Colonic mucosa (tissue), 4 donors: ENCODE results near the gene KRT83. TPM values are rescaled to one million over a fixed set of nuclear protein-coding genes. Genes with fewer than 3 reads are reported as not detected.

Source experiments
- DNase-seq: peaks from one replicate; pipeline ENCODE4 v3.0.0-alpha.2; 2020
- H3K27ac ChIP-seq: fragments of 200-600 bp; one replicate; pipeline ENCODE4 v1.8.0; 2021
- H3K27me3 ChIP-seq: fragments of 200-600 bp; one replicate; pipeline ENCODE4 v1.8.0; 2021
- H3K36me3 ChIP-seq: fragments of 200-600 bp; one replicate; pipeline ENCODE4 v1.8.0; 2021
- H3K4me1 ChIP-seq: fragments of 200-600 bp; one replicate; pipeline ENCODE4 v1.8.0; 2021; ENCODE audit warnings: mild to moderate bottlenecking
- H3K4me3 ChIP-seq: fragments of 200-600 bp; one replicate; pipeline ENCODE4 v1.8.0; 2021
- H3K9ac ChIP-seq, 2 donors: one replicate each; pipeline ENCODE4 v1.7.0; 2013; ENCODE audit warnings: control low read depth in 2 of 2, low read depth in 2 of 2, low read length in 2 of 2
- H3K9me3 ChIP-seq: fragments of 200-600 bp; one replicate; pipeline ENCODE4 v1.8.0; 2021
- intact Hi-C: fragments of 100-400 bp; cut with DNase I; formaldehyde crosslinking; loops from one replicate; pipeline ENCODE4 v1.14.1; 2022
- total RNA-seq, 2 donors: library from RNA; stranded (reverse); fragmentation: NEBNext Ultra II Directional in 1 of 2; extraction: Animal tissue kit (Norgen Biotek cat#: 25700) in 1 of 2; gene quantifications; one replicate each; pipeline ENCODE4 v1.2.1, GENCODE V29; 2021
- TF ChIP-seq, protein P1 (sequence below): fragments of 200-600 bp; IDR thresholded peaks from one replicate; pipeline ENCODE4 v1.8.0; 2022; ENCODE audit warnings: antibody characterized with exemption, mild to moderate bottlenecking
- donor health status: healthy.
- donor health status: DM: no; HTN: no; CAD: no.
- donor health status: DM: no; HTN: no; CAD: no.

The KRT83 gene
- total RNA-seq, 2 donors from 2014 or later, result not detected

DNA sequence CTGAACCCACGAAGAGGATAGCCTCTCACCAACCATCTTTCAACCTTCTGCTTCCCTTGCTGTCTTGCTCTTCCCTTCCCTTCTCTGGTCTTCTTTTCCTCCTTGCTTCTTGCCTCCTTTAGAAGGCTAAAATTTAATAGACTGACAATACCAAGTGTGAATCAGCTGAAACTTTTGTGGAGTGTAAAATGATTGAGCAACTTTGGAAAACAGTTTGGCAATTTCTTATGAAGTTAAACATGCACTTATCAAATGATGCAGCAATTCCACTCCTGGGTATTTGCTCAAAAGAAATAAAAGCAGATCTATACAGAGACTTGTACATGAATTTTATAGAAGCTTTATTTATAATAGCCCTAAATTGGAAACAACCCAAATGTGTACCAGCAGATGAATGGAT is 50.0 kb downstream of the KRT83 start:
- no peak overlapping the region for H3K9ac ChIP-seq
- no peak overlapping the region for H3K27ac ChIP-seq
- H3K27me3 ChIP-seq, result no peaks in the 10 kb centered on the region
- H3K4me3 ChIP-seq, result no peak overlapping the region
- no peaks in the 10 kb centered on the region for H3K4me1 ChIP-seq
- no peaks in the 10 kb centered on the region for H3K9me3 ChIP-seq
- intact Hi-C loops, result no loop called here
- no peak for DNase-seq
- TF ChIP-seq, protein P1, sequence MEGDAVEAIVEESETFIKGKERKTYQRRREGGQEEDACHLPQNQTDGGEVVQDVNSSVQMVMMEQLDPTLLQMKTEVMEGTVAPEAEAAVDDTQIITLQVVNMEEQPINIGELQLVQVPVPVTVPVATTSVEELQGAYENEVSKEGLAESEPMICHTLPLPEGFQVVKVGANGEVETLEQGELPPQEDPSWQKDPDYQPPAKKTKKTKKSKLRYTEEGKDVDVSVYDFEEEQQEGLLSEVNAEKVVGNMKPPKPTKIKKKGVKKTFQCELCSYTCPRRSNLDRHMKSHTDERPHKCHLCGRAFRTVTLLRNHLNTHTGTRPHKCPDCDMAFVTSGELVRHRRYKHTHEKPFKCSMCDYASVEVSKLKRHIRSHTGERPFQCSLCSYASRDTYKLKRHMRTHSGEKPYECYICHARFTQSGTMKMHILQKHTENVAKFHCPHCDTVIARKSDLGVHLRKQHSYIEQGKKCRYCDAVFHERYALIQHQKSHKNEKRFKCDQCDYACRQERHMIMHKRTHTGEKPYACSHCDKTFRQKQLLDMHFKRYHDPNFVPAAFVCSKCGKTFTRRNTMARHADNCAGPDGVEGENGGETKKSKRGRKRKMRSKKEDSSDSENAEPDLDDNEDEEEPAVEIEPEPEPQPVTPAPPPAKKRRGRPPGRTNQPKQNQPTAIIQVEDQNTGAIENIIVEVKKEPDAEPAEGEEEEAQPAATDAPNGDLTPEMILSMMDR, result no peak
- H3K36me3 ChIP-seq, result no peaks in the 10 kb centered on the region

DNA sequence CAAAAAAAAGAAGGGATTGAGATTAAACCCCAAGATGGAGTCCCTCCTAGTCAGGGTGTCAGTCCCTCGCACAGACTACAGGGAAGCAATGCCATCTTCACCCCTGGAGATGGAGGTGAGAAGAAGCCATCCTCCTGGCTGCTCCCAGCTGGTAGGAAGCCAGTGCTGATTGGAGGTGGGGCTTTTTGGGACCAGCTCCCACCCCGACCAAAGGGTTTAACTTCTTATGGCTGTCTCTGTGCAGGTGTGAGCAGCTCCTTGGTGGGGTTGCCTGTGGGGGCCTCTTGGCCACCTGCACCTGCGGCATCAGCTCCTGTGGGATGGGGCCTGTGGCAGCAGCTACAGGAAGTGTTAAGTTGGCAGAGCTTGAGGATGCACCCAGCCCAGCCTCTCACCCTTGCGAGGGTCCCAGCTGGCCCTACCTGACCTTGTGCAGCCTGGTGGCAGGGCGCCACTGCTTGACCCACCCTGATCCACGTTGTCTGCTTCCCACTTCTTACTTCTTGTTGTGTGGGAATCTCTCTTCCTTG is 50.6 kb downstream of the KRT83 start:
- H3K4me3 ChIP-seq, result no peak overlapping the region
- H3K4me1 ChIP-seq, result no peaks in the 10 kb centered on the region
- no peak overlapping the region for H3K9ac ChIP-seq
- intact Hi-C loops, result no loop called here
- DNase-seq, result no peak
- no peaks in the 10 kb centered on the region for H3K9me3 ChIP-seq
- no peaks in the 10 kb centered on the region for H3K36me3 ChIP-seq
- TF ChIP-seq, protein P1, result no peak
- no peaks in the 10 kb centered on the region for H3K27me3 ChIP-seq
- H3K27ac ChIP-seq, result no peak overlapping the region

DNA sequence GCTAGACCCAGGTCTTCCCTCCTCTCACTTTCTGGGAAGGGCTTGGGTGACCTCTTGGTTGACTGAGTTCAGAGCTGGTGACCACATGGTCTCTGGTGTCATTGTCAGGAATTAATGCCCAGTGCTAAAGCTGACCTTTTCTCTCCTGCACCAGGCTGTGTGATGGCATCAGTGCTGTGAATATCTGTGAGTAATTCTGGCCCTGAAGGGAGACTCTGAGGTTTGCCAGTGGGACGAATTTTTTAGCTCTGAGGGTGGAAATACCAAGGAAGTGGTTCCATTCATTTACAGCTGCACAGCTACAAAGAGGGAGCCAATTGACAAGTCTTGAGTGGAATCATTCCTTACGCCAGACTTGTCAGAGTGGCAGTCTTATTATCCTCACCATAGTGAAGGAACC is 53.0 kb downstream of the KRT83 start:
- intact Hi-C loops, result no loop called here
- no peak overlapping the region for H3K27ac ChIP-seq
- no peaks in the 10 kb centered on the region for H3K4me1 ChIP-seq
- H3K9me3 ChIP-seq, result no peaks in the 10 kb centered on the region
- H3K36me3 ChIP-seq, result no peaks in the 10 kb centered on the region
- no peaks in the 10 kb centered on the region for H3K27me3 ChIP-seq
- H3K9ac ChIP-seq, result no peak overlapping the region
- H3K4me3 ChIP-seq, result no peak overlapping the region
- DNase-seq, result no peak
- TF ChIP-seq, protein P1, result no peak

DNA sequence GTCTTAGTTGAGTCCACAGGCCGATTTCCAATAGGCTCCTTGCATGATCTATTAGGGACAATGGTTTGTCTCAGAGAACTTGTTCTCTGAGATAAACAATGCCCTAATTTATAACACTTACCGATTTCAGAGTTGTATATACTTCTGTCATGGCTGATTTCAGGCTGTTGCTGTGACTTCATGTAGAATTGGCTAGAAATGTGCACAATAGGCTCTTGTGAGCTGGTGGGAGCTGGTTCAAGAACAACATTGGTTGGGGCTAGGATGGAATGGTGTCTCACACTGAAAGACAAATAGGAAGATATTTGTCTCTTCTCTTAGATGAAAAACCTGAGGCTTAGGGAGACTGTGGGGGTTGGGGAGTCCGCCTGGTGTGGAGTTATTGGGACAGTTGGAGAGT is 53.5 kb downstream of the KRT83 start:
- no peak overlapping the region for H3K27ac ChIP-seq
- H3K9ac ChIP-seq, result no peak overlapping the region
- H3K4me3 ChIP-seq, result no peak overlapping the region
- no peak for DNase-seq
- no peaks in the 10 kb centered on the region for H3K4me1 ChIP-seq
- no peaks in the 10 kb centered on the region for H3K27me3 ChIP-seq
- no peaks in the 10 kb centered on the region for H3K36me3 ChIP-seq
- TF ChIP-seq, protein P1, result no peak
- intact Hi-C loops, result no loop called here
- no peaks in the 10 kb centered on the region for H3K9me3 ChIP-seq

DNA sequence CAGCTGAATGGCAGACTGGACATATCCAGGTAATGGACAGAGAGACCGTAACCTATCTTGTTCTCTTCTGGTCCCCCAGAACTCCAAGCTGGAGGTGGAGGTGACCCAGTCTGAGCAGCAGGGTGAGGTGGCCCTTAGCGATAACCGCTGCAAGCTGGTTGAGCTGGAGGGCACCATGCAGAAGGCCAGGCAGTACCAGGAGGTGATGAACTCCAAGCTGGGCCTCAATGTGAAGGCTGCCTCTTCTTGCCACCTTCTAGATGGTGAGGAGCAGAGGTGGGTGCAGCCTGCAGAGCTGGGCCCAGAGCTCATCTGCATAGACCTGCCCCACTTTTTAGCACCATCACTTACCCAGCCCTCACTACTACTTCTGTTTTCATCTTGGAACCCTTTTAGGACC is 53.9 kb downstream of the KRT83 start:
- Histone ChIP-seq H3K36me3 (no peaks in the 10 kb centered on the region), H3K27ac (no peak overlapping the region), H3K4me3 (no peak overlapping the region), H3K4me1 (no peaks in the 10 kb centered on the region), H3K9ac (no peak overlapping the region), H3K9me3 (no peaks in the 10 kb centered on the region), H3K27me3 (no peaks in the 10 kb centered on the region)
- no peak for DNase-seq
- TF ChIP-seq, protein P1, result no peak
- intact Hi-C loops, result no loop called here
